CD14-positive monocyte (primary cell): ENCODE measurements around the gene NEDD8. TPM values are rescaled to one million over a fixed set of nuclear protein-coding genes. Genes with fewer than 3 reads are reported as not detected.
A peak's percentile ranks its signal among the peaks of the same experiment; 100 is the strongest.

ENCODE experiments used
- DNase-seq, 3 donors: peaks; one replicate each; pipeline ENCODE4 v3.0.0-alpha.2; 2011 to 2022
- H2AFZ ChIP-seq: 2 replicates; pipeline ENCODE4 v1.6.0; 2012; ENCODE audit warnings: mild to moderate bottlenecking, low read depth, low read length, inconsistent platforms; ENCODE audit not compliant: insufficient read depth, poor library complexity, severe bottlenecking
- H3K27ac ChIP-seq, 2 donors: 1 replicate in 1 of 2; 2 replicates in 1 of 2; pipeline ENCODE4 v1.5.1; 2012 to 2013; ENCODE audit warnings: low read length in 2 of 2, control low read depth in 1 of 2, inconsistent platforms in 1 of 2, low read depth in 1 of 2, mild to moderate bottlenecking in 1 of 2
- H3K27me3 ChIP-seq, 2 donors: one replicate each; pipeline versions ENCODE4 v1.6.0 to v1.6.1; 2011 to 2013; ENCODE audit warnings: low read length in 2 of 2; ENCODE audit not compliant: control insufficient read depth in 2 of 2, insufficient read depth in 2 of 2
- H3K36me3 ChIP-seq, 2 donors: replicated peaks in 1 of 2; 1 replicate in 1 of 2; 2 replicates in 1 of 2; pipeline versions ENCODE4 v1.5.1 to v1.6.1; 2012 to 2013; ENCODE audit warnings: low read length in 2 of 2, control low read depth in 1 of 2, inconsistent platforms in 1 of 2, mild to moderate bottlenecking in 1 of 2; ENCODE audit not compliant: insufficient read depth in 2 of 2, control insufficient read depth in 1 of 2
- H3K4me1 ChIP-seq, 2 donors: 1 replicate in 1 of 2; 2 replicates in 1 of 2; pipeline versions ENCODE4 v1.5.1 to v1.6.1; 2012 to 2013; ENCODE audit warnings: low read length in 2 of 2, control low read depth in 1 of 2, inconsistent platforms in 1 of 2, mild to moderate bottlenecking in 1 of 2, moderate library complexity in 1 of 2; ENCODE audit not compliant: insufficient read depth in 2 of 2, control insufficient read depth in 1 of 2
- H3K4me2 ChIP-seq: replicated peaks from 2 replicates; pipeline ENCODE3; 2012; ENCODE audit warnings: low read length, moderate library complexity, mild to moderate bottlenecking; ENCODE audit not compliant: poor library complexity, severe bottlenecking; ENCODE audit errors: extremely low read depth
- H3K4me3 ChIP-seq, 3 experiments: fragments of 200-600 bp in 1 of 3; sonication (generic) in 1 of 3; replicated peaks in 1 of 3; 1 replicate in 2 of 3; 2 replicates in 1 of 3; pipeline ENCODE4 v1.5.1; 2011 to 2013; ENCODE audit warnings: low read length in 3 of 3, mild to moderate bottlenecking in 3 of 3, control low read depth in 2 of 3, low read depth in 2 of 3, inconsistent platforms in 1 of 3, moderate library complexity in 1 of 3
- H3K79me2 ChIP-seq: 2 replicates; pipeline ENCODE4 v1.6.0; 2012; ENCODE audit warnings: mild to moderate bottlenecking, control low read depth, inconsistent platforms, low read length, moderate library complexity; ENCODE audit not compliant: insufficient read depth
- H3K9ac ChIP-seq: 2 replicates; pipeline ENCODE4 v1.6.0; 2017; ENCODE audit warnings: low read length, mild to moderate bottlenecking; ENCODE audit not compliant: insufficient read depth, poor library complexity, severe bottlenecking
- H3K9me3 ChIP-seq, 2 donors: replicated peaks in 1 of 2; 1 replicate in 1 of 2; 2 replicates in 1 of 2; pipeline versions ENCODE4 v1.5.1 to v1.6.1; 2012 to 2013; ENCODE audit warnings: low read length in 2 of 2, control low read depth in 1 of 2; ENCODE audit not compliant: control insufficient read depth in 1 of 2, insufficient read depth in 1 of 2
- H4K20me1 ChIP-seq: 2 replicates; pipeline ENCODE4 v1.6.0; 2012; ENCODE audit warnings: mild to moderate bottlenecking, low read length, control low read depth, moderate library complexity; ENCODE audit not compliant: insufficient read depth
- H3K27ac Mint-ChIP-seq, 7 donors: one replicate each; pipeline ENCODE4 v1.8.0; 2020; ENCODE audit warnings: mild to moderate bottlenecking in 7 of 7, mixed read lengths in 7 of 7, moderate library complexity in 6 of 7, inconsistent platforms in 2 of 7
- H3K27me3 Mint-ChIP-seq, 3 donors: one replicate each; pipeline ENCODE4 v1.8.0; 2021 to 2022; ENCODE audit warnings: low read depth in 3 of 3, mild to moderate bottlenecking in 3 of 3, mixed read lengths in 3 of 3, moderate library complexity in 3 of 3, inconsistent platforms in 1 of 3
- H3K36me3 Mint-ChIP-seq, 2 donors: one replicate each; pipeline ENCODE4 v1.8.0; 2020; ENCODE audit warnings: mixed read lengths in 2 of 2, inconsistent platforms in 1 of 2, mild to moderate bottlenecking in 1 of 2
- H3K4me1 Mint-ChIP-seq: one replicate; pipeline ENCODE4 v1.8.0; 2020; ENCODE audit warnings: mild to moderate bottlenecking, mixed read lengths
- H3K4me3 Mint-ChIP-seq, 2 donors: one replicate each; pipeline ENCODE4 v1.8.0; 2020; ENCODE audit warnings: mild to moderate bottlenecking in 2 of 2, mixed read lengths in 2 of 2, moderate library complexity in 1 of 2
- H3K9me3 Mint-ChIP-seq, 7 donors: one replicate each; pipeline ENCODE4 v1.8.0; 2020 to 2022; ENCODE audit warnings: mixed read lengths in 7 of 7, mild to moderate bottlenecking in 6 of 7, moderate library complexity in 6 of 7, inconsistent platforms in 2 of 7
- WGBS: methylation state at CpG from one replicate; pipeline ENCODE4 v1.1.5; 2013; ENCODE audit warnings: missing lambda C conversion rate; ENCODE audit not compliant: insufficient coverage; 5-methylcytosine and 5-hydroxymethylcytosine counted together
- intact Hi-C, 2 donors: fragments of 100-400 bp; cut with micrococcal nuclease; formaldehyde crosslinking; loops; one replicate each; pipeline versions ENCODE4 v1.15.0 to v1.15.1; 2023
- polyA plus RNA-seq, 3 donors: library from polyadenylated mRNA; depleted of rRNA in 1 of 3; unstranded in 2 of 3; stranded (reverse) in 1 of 3; fragments of 300-500 nt in 2 of 3; fragments of >200 nt in 1 of 3; fragmentation: Illumina TruSeq in 2 of 3; gene quantifications; 1 replicate in 2 of 3; 2 replicates in 1 of 3; pipeline ENCODE4 v1.2.3, GENCODE V29; 2012 to 2021
- TF ChIP-seq, protein P1 (sequence below): fragments of 200-600 bp; IDR thresholded peaks from one replicate; pipeline ENCODE4 v1.8.0; 2022; ENCODE audit warnings: antibody characterized with exemption, mild to moderate bottlenecking

The NEDD8 gene
- polyA plus RNA-seq, 3 donors: 164 to 335 (median 306) TPM

DNA sequence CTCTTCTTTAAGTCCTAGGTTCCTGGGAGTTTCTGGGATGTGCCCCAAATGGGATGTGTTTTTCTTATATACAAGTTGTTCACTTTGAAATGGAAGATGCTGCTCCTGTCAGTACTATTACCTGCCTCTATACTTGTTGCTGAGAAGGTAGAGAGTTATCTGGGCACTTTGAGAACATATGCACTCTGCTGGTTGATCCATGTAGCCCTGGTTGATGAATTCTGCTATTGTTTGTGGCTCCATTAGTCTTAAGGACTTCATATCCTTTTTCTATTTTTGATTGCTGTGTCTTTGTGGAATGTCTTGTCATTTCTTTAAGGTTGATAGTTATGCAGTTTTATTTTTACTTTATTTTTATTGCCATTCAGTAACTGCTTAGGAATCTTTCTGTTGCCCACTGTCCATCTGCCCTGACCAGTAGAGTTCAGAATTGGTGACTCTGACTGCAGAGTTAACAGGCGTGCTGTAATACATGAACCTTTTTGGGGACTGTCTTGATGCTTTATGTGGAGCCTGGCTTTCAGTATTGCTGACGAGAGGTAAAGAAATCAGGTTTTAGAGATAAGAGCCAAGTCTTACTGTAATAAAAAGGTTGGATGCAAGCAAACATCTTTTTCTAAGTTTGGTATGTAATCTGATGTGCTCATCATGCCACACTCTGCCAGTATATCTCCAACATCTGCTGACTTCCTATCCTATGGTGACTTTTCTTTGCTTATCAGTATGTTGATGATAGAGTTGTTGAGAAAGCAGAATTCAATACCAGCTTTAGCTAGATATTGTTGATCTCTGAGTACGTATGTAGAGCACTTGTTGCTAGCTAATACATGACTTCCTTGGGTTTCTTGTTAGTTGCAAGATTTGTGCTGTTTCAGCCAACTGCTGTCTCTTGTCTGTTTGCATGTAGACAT is 2.2 kb upstream of the NEDD8 start:
- intact Hi-C loops: loop anchor here (5.0 to 10.0 kb wide), 4 partner anchors 37 to 208 kb away; partner anchors contain the start of genes TM9SF1 (in 2 of the 2), FITM1 (in 1 of the 2), LTB4R (in 1 of the 2) and LTB4R2 (in 1 of the 2)
- H3K27ac ChIP-seq: no peak overlapping the region
- H3K36me3 Mint-ChIP-seq: peaks cover 47 to 51% of the 10 kb centered on the region in 2 donors

DNA sequence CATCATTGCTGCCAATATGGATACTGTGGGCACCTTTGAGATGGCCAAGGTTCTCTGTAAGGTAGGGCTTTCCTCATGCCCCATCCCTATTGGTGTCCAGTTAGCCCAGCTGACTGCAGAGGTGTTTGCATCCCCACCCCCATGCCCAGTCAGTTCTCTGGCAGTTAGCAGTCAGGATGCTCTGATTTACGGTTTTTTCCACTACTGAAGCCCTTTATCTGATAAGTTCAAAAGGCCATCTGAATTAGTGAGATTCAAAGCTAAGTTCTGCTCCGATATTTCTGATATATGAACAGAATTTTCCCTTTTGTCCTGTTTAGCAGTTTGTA is 1.3 kb upstream of the NEDD8 start:
- Mint-ChIP-seq H3K36me3 (peaks cover 41 to 43% of the 10 kb centered on the region in 2 donors), H3K27ac (peak overlapping the region; percentile 92 to 98 (median 97)), H3K4me3 (peak overlapping the region; percentile 93 to 98), H3K27me3 (no peaks in the 10 kb centered on the region), H3K4me1 (peaks cover 51% of the 10 kb centered on the region), H3K9me3 (no peaks in the 10 kb centered on the region)
- Histone ChIP-seq H3K79me2 (peaks cover 75% of the 10 kb centered on the region), H2AFZ (peak overlapping the region; percentile 90), H3K4me1 (peaks cover 26 to 45% of the 10 kb centered on the region in 2 donors), H3K36me3 (peaks cover 30 to 45% of the 10 kb centered on the region in 2 donors), H4K20me1 (peaks cover 51% of the 10 kb centered on the region), H3K4me2 (peak overlapping the region; percentile 81), H3K27ac (peak overlapping the region; percentile 88 to 91), H3K9me3 (no peaks in the 10 kb centered on the region), H3K9ac (peak overlapping the region; percentile 70), H3K27me3 (no peaks in the 10 kb centered on the region), H3K4me3 (peak overlapping the region; percentile 68 to 91 (median 77))
- intact Hi-C loops: loop anchor here (1.0 to 10.0 kb wide), 5 partner anchors 8 to 209 kb away; partner anchors contain the start of genes TM9SF1 (in 2 of the 2), FITM1 (in 1 of the 2), LTB4R (in 1 of the 2) and LTB4R2 (in 1 of the 2)
- TF ChIP-seq, protein P1, sequence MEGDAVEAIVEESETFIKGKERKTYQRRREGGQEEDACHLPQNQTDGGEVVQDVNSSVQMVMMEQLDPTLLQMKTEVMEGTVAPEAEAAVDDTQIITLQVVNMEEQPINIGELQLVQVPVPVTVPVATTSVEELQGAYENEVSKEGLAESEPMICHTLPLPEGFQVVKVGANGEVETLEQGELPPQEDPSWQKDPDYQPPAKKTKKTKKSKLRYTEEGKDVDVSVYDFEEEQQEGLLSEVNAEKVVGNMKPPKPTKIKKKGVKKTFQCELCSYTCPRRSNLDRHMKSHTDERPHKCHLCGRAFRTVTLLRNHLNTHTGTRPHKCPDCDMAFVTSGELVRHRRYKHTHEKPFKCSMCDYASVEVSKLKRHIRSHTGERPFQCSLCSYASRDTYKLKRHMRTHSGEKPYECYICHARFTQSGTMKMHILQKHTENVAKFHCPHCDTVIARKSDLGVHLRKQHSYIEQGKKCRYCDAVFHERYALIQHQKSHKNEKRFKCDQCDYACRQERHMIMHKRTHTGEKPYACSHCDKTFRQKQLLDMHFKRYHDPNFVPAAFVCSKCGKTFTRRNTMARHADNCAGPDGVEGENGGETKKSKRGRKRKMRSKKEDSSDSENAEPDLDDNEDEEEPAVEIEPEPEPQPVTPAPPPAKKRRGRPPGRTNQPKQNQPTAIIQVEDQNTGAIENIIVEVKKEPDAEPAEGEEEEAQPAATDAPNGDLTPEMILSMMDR: no peak
- no peak for DNase-seq
- WGBS: no CpG with 5 or more reads among the region's 2 CpGs

More for the DNA sequence above, 2.2 kb upstream of the NEDD8 start:
- Mint-ChIP-seq H3K4me1 (peaks cover 57% of the 10 kb centered on the region), H3K27me3 (no peaks in the 10 kb centered on the region), H3K9me3 (no peaks in the 10 kb centered on the region), H3K4me3 (no peak overlapping the region), H3K27ac (peak overlapping the region in 2 of 7 donors; percentile 92 to 98)
- Histone ChIP-seq H3K36me3 (peaks cover 39 to 54% of the 10 kb centered on the region in 2 donors), H3K4me3 (peak overlapping the region in 1 of 3 experiments; percentile 91), H3K4me1 (peaks cover 34 to 53% of the 10 kb centered on the region in 2 donors), H3K79me2 (peaks cover 75% of the 10 kb centered on the region), H4K20me1 (peaks cover 55% of the 10 kb centered on the region), H3K9ac (no peak overlapping the region), H3K9me3 (no peaks in the 10 kb centered on the region), H2AFZ (no peak overlapping the region), H3K27me3 (no peaks in the 10 kb centered on the region), H3K4me2 (peak overlapping the region; percentile 5)
- WGBS: 91% methylated on average over 1 of the region's 3 CpGs
- no peak for DNase-seq
- TF ChIP-seq, protein P1: no peak
